HCT116 (cell line): ENCODE data around the gene POGK.

ENCODE experiments used
- EZH2phosphoT487 ChIP-seq: fragments of 200-600 bp; IDR thresholded peaks from 2 replicates; pipeline ENCODE4 v1.6.1; 2018; ENCODE audit warnings: antibody characterized with exemption, borderline replicate concordance
- JUND ChIP-seq: IDR thresholded peaks from 2 replicates; pipeline ENCODE4 v1.6.1; 2012
- POLR2A ChIP-seq: IDR thresholded peaks from 2 replicates; pipeline ENCODE4 v1.7.0; 2011; ENCODE audit warnings: borderline replicate concordance; ENCODE audit not compliant: insufficient read depth, insufficient read length; ENCODE audit errors: extremely low read depth
- POLR2AphosphoS5 ChIP-seq: IDR thresholded peaks from 2 replicates; pipeline ENCODE4 v1.6.1; 2011; ENCODE audit warnings: mild to moderate bottlenecking, low read depth, low read length, moderate library complexity
- TF ChIP-seq, protein P1 (sequence below), 3 experiments: fragments of 200-600 bp in 1 of 3; sonication (generic) in 1 of 3; IDR thresholded peaks in 2 of 3; conservative IDR thresholded peaks in 1 of 3; 2 replicates each; pipeline ENCODE4 v1.5.1; 2012 to 2017; ENCODE audit warnings: low read depth in 2 of 3, low read length in 2 of 3, antibody characterized with exemption in 1 of 3, borderline replicate concordance in 1 of 3, control low read depth in 1 of 3, mild to moderate bottlenecking in 1 of 3, mixed read lengths in 1 of 3, mixed run types in 1 of 3, moderate library complexity in 1 of 3; ENCODE audit not compliant: insufficient read depth in 1 of 3
- TF ChIP-seq, protein P2 (sequence below): IDR thresholded peaks from 2 replicates; pipeline ENCODE4 v1.6.1; 2012; ENCODE audit warnings: low read depth
- TF ChIP-seq, protein P3 (sequence below): IDR thresholded peaks from 2 replicates; pipeline ENCODE4 v1.6.1; 2012

DNA sequence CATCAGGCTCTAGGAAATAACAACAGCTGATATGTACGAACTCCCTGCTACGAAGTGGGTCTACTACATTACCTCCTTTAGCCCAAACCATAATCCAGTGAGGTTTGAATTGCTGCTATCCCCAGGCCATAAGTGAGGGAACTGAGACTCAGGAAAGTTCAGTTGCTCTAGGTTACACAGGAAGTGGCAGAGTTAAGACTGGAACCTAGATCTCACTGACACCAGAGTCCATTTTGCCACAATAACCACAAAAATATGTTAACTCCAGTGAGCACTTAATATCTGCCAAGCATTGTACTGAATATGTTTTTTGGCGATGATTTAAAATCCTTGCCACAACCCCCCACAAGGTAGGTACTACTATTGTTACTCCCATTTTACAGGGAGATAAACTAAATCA lies 45.7 kb downstream of the POGK start:
- TF ChIP-seq, protein P1, sequence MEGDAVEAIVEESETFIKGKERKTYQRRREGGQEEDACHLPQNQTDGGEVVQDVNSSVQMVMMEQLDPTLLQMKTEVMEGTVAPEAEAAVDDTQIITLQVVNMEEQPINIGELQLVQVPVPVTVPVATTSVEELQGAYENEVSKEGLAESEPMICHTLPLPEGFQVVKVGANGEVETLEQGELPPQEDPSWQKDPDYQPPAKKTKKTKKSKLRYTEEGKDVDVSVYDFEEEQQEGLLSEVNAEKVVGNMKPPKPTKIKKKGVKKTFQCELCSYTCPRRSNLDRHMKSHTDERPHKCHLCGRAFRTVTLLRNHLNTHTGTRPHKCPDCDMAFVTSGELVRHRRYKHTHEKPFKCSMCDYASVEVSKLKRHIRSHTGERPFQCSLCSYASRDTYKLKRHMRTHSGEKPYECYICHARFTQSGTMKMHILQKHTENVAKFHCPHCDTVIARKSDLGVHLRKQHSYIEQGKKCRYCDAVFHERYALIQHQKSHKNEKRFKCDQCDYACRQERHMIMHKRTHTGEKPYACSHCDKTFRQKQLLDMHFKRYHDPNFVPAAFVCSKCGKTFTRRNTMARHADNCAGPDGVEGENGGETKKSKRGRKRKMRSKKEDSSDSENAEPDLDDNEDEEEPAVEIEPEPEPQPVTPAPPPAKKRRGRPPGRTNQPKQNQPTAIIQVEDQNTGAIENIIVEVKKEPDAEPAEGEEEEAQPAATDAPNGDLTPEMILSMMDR (IDR thresholded peaks at IDR 0.05 in 2 of 3, conservative IDR thresholded peaks at IDR 0.05 in 1 of 3; ENCODE audit: borderline replicate concordance in 1 of 3, insufficient read depth in 1 of 3, low read depth in 2 of 3, low read length in 2 of 3), result no peak
- TF ChIP-seq, protein P2, sequence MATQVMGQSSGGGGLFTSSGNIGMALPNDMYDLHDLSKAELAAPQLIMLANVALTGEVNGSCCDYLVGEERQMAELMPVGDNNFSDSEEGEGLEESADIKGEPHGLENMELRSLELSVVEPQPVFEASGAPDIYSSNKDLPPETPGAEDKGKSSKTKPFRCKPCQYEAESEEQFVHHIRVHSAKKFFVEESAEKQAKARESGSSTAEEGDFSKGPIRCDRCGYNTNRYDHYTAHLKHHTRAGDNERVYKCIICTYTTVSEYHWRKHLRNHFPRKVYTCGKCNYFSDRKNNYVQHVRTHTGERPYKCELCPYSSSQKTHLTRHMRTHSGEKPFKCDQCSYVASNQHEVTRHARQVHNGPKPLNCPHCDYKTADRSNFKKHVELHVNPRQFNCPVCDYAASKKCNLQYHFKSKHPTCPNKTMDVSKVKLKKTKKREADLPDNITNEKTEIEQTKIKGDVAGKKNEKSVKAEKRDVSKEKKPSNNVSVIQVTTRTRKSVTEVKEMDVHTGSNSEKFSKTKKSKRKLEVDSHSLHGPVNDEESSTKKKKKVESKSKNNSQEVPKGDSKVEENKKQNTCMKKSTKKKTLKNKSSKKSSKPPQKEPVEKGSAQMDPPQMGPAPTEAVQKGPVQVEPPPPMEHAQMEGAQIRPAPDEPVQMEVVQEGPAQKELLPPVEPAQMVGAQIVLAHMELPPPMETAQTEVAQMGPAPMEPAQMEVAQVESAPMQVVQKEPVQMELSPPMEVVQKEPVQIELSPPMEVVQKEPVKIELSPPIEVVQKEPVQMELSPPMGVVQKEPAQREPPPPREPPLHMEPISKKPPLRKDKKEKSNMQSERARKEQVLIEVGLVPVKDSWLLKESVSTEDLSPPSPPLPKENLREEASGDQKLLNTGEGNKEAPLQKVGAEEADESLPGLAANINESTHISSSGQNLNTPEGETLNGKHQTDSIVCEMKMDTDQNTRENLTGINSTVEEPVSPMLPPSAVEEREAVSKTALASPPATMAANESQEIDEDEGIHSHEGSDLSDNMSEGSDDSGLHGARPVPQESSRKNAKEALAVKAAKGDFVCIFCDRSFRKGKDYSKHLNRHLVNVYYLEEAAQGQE, result no peak
- TF ChIP-seq, protein P3, sequence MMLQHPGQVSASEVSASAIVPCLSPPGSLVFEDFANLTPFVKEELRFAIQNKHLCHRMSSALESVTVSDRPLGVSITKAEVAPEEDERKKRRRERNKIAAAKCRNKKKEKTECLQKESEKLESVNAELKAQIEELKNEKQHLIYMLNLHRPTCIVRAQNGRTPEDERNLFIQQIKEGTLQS, result no peak
- TF ChIP-seq EZH2phosphoT487 (no peak), POLR2A (no peak), JUND (no peak), POLR2AphosphoS5 (no peak)
